HG02973 (cell line): ENCODE results near the gene DTHD1.

Experiments used
- ATAC-seq: cut with Tn5 transposase; IDR thresholded peaks from one replicate; pipeline ENCODE4 v1.9.1; 2021; ENCODE audit warnings: moderate library complexity; ENCODE audit not compliant: unreplicated experiment

Gene DTHD1

GRCh38 chr4:36338973-36339372 is 57.6 kb downstream of the DTHD1 start:
- no peak for ATAC-seq

- no peak for ATAC-seq
Measured at GRCh38 chr4:36341936-36342335, 60.5 kb downstream of the DTHD1 start.

- ATAC-seq = no peak
Measured at GRCh38 chr4:36343501-36344175, 62.2 kb downstream of the DTHD1 start.

- ATAC-seq = peak; percentile 96
Measured at GRCh38 chr4:36348403-36348938, 67.1 kb downstream of the DTHD1 start.

GRCh38 chr4:36349938-36350549 is 68.6 kb downstream of the DTHD1 start:
- ATAC-seq = no peak

GRCh38 chr4:36351082-36351666 is 69.8 kb downstream of the DTHD1 start:
- peak; percentile 42 for ATAC-seq

- ATAC-seq = no peak
Measured at GRCh38 chr4:36353998-36354397, 72.6 kb downstream of the DTHD1 start.

- ATAC-seq = no peak
Measured at GRCh38 chr4:36358173-36358572, 76.8 kb downstream of the DTHD1 start.

- no peak for ATAC-seq
Measured at GRCh38 chr4:36360755-36361154, 79.3 kb downstream of the DTHD1 start.

GRCh38 chr4:36363024-36363423 is 81.6 kb downstream of the DTHD1 start:
- ATAC-seq = no peak

GRCh38 chr4:36374836-36375511 is 93.6 kb downstream of the DTHD1 start:
- ATAC-seq = no peak

- peak; percentile 91 for ATAC-seq
Measured at GRCh38 chr4:36385951-36386571, 104.6 kb downstream of the DTHD1 start.

GRCh38 chr4:36386691-36387090 is 105.3 kb downstream of the DTHD1 start:
- no peak for ATAC-seq

- ATAC-seq = no peak
Measured at GRCh38 chr4:36388710-36389109, 107.3 kb downstream of the DTHD1 start.

- no peak for ATAC-seq
Measured at GRCh38 chr4:36391411-36391810, 110.0 kb downstream of the DTHD1 start.

- no peak for ATAC-seq
Measured at GRCh38 chr4:36392024-36392423, 110.6 kb downstream of the DTHD1 start.

- no peak for ATAC-seq
Measured at GRCh38 chr4:36392916-36393315, 111.5 kb downstream of the DTHD1 start.
